ENCODE measurements around the gene HLA-DMB. TPM values are rescaled to one million over a fixed set of nuclear protein-coding genes. Genes with fewer than 3 reads are reported as not detected.

HLA-DMB gene
- total RNA-seq, 1 donor from 2014 or later = 26.8 TPM

GRCh38 chr6:32886681-32887383 is 54.0 kb downstream of the HLA-DMB start:
- H3K36me3 ChIP-seq = no peaks in the 10 kb centered on the region
- intact Hi-C loops (cut with DNase I) = loop anchor here (5.0 kb wide), 1 partner anchor 360 kb away; no protein-coding TSS in a partner anchor
- no peak for TF ChIP-seq CTCF (IDR thresholded peaks at IDR 0.05)
- H3K27me3 ChIP-seq = no peaks in the 10 kb centered on the region
- peaks cover 0 to 2% of the 10 kb centered on the region in 2 donors for H3K4me1 ChIP-seq
- DNase-seq (ENCODE audit: low spot score in 2 of 2) = no peak
- no peak overlapping the region for H3K4me3 ChIP-seq
- H3K27ac ChIP-seq = no peak overlapping the region
- no peaks in the 10 kb centered on the region for H3K9me3 ChIP-seq

GRCh38 chr6:32885698-32886286 is 55.0 kb downstream of the HLA-DMB start:
- Histone ChIP-seq H3K27ac (no peak overlapping the region), H3K4me1 (peaks cover 0 to 2% of the 10 kb centered on the region in 2 donors), H3K36me3 (no peaks in the 10 kb centered on the region), H3K9me3 (no peaks in the 10 kb centered on the region), H3K4me3 (no peak overlapping the region), H3K27me3 (no peaks in the 10 kb centered on the region)
- intact Hi-C loops (cut with DNase I) = loop anchor here (1.0 to 5.0 kb wide), 4 partner anchors 47 to 362 kb away; partner anchors contain the start of gene HLA-DMA
- peak; percentile 56 to 64 (median 63) for TF ChIP-seq CTCF (IDR thresholded peaks at IDR 0.05)
- DNase-seq (ENCODE audit: low spot score in 2 of 2) = no peak

Other genes with a start within 250 kb of the HLA-DMB start
- gene HLA-DQA2, start 199.6 kb downstream of the HLA-DMB start, total RNA-seq = 2.2 TPM
- 0.53 TPM for gene HLA-DQB2, start 177.5 kb downstream of the HLA-DMB start, total RNA-seq
- gene HLA-DOB, start 124.0 kb downstream of the HLA-DMB start, total RNA-seq = not detected
- 26.7 TPM for gene TAP2, start 102.3 kb downstream of the HLA-DMB start, total RNA-seq
- 18.4 TPM for gene PSMB8, start 97.0 kb downstream of the HLA-DMB start, total RNA-seq
- 51.2 TPM for gene TAP1, start 87.3 kb downstream of the HLA-DMB start, total RNA-seq
- gene PSMB9, start 86.8 kb downstream of the HLA-DMB start, total RNA-seq = 42.8 TPM
- 28.0 TPM for gene HLA-DMA, start 12.1 kb upstream of the HLA-DMB start, total RNA-seq
- gene BRD2, start 27.6 kb upstream of the HLA-DMB start, total RNA-seq = 140 TPM
- gene HLA-DOA, start 68.6 kb upstream of the HLA-DMB start, total RNA-seq = 358 TPM
- 285 TPM for gene HLA-DPA1, start 132.6 kb upstream of the HLA-DMB start, total RNA-seq
- gene HLA-DPB1, start 135.0 kb upstream of the HLA-DMB start, total RNA-seq = 72.7 TPM

Data from ascending aorta (tissue), 2 donors.